ENCODE data around the gene PPP4R3B. TPM values are rescaled to one million over a fixed set of nuclear protein-coding genes. Genes with fewer than 3 reads are reported as not detected.

Gene PPP4R3B
- 12.6 and 23.4 TPM in 2 replicates for total RNA-seq (2014; rRNA removed; shearing (Covaris generic); ENCODE audit: low replicate concordance)

DNA sequence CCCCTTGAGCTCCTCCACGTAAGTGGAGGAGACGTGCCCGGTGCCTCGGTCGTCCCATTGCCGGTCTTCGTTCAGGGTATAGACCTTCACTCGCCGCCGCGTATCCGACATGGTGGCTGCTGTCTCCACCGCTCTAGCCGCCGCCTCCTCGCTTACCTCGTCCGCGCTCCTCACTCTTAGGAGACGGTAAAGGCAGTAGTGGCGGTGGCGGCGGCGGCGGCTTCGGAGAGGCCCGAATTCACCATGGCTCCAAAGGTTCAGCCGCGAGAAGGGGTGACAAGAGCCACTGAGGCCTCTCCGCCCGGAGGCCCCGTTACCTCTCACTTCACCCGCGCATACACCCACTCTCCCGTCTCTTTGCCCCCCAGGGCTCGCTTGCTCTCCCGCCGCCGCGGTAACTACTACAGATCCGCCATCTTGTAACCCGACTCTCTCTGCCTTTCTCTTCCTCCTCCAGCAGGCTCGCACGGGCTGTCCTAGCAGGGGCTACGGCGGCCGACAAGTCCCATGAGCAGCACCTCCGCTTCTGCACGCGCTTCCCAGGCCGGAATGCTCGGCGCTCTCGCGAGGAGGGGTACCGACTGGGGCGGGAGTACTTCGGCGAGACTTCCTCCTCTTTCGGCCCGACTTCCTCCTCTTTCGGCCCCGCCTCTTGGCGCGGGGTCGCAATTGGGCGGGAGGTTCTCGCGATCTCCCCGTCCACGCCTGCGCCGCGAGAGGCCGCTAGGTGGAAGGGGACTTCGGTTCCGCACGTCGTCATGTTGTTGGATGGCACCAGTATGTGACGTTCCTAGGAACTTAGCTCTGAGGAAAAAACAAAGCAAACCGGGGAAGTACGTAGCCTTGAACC, at the start of gene PPP4R3B:
PPP4R3B (minus strand) TSS at position 448 of the 850 bp plus-strand sequence; CDS start at position 111, 337 bp downstream.
- H3K4me3 ChIP-seq, result peak within 1 kb of the TSS; percentile 88
- H3K9me3 ChIP-seq, result no peaks in the 10 kb centered on the region
- peaks cover 29% of the 10 kb centered on the region for H3K36me3 ChIP-seq
- peak; percentile 100 for DNase-seq
- no peaks in the 10 kb centered on the region for H3K27me3 ChIP-seq

GRCh38 chr2:55653255-55653654, 35.8 kb upstream of the PPP4R3B start:
- DNase-seq, result no peak

GRCh38 chr2:55649211-55649610, 31.8 kb upstream of the PPP4R3B start:
- no peaks in the 10 kb centered on the region for H3K9me3 ChIP-seq
- DNase-seq, result no peak
- peaks cover 54% of the 10 kb centered on the region for H3K36me3 ChIP-seq
- no peaks in the 10 kb centered on the region for H3K27me3 ChIP-seq
- no peak overlapping the region for H3K4me3 ChIP-seq

More at GRCh38 chr2:55653255-55653654, 35.8 kb upstream of the PPP4R3B start:
- H3K9me3 ChIP-seq, result no peaks in the 10 kb centered on the region
- peaks cover 48% of the 10 kb centered on the region for H3K36me3 ChIP-seq
- no peaks in the 10 kb centered on the region for H3K27me3 ChIP-seq
- H3K4me3 ChIP-seq, result no peak overlapping the region

- Histone ChIP-seq H3K27me3 (no peaks in the 10 kb centered on the region), H3K4me3 (no peak overlapping the region), H3K36me3 (peaks cover 55% of the 10 kb centered on the region), H3K9me3 (no peaks in the 10 kb centered on the region)
- DNase-seq, result no peak
These were observed 19.4 kb upstream of the PPP4R3B start for GRCh38 chr2:55636831-55637230.

DNA sequence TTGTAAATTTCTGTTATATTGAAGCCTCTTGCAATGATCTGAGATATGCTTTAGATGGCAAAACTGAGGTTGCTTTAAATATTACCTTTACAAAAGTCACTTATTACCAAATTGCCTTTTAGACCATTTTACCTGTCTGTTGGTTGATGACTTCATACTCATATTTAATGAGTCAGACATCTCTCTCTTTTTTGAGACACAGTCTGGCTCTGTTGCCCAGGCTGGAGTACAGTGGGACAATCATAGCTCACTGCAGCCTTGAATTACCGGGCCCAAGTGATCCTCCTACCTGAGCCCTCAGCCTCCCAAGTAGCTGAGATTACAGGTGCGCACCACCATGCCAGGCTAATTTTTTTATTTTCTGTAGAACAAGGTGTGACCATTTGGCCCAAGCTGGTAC, 11.5 kb upstream of the PPP4R3B start:
- Histone ChIP-seq H3K4me3 (no peak overlapping the region), H3K9me3 (no peaks in the 10 kb centered on the region), H3K36me3 (peaks cover 11% of the 10 kb centered on the region), H3K27me3 (no peaks in the 10 kb centered on the region)
- no peak for DNase-seq

DNA sequence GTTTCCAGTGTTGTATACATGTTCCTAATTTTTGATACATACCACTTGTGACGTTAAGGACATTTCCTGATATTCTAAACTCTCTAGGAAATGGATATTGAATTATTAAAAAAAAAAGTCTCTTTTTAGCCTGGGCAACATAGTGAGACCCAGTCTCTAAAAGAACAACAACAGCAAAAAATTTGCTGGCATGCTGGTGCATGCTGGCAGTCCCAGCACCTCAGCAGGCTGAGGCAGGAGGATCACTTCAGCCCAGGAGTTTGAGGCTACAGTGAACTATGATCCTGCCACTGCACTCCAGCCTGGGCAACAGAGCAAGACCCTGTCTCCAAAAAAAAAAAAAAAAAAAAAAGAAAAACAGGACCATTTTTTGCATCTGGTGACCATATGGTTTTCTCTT, 10.5 kb upstream of the PPP4R3B start:
- Histone ChIP-seq H3K36me3 (peaks cover 7% of the 10 kb centered on the region), H3K4me3 (no peak overlapping the region), H3K27me3 (no peaks in the 10 kb centered on the region), H3K9me3 (no peaks in the 10 kb centered on the region)
- no peak for DNase-seq

- H3K27me3 ChIP-seq, result no peaks in the 10 kb centered on the region
- no peak for DNase-seq
- no peak overlapping the region for H3K4me3 ChIP-seq
- H3K36me3 ChIP-seq, result peaks cover 3% of the 10 kb centered on the region; the same call in 1 of the 2 replicates
- no peaks in the 10 kb centered on the region for H3K9me3 ChIP-seq
These were observed 4.4 kb upstream of the PPP4R3B start for GRCh38 chr2:55621802-55622201.

- Histone ChIP-seq H3K4me3 (no peak overlapping the region), H3K27me3 (no peaks in the 10 kb centered on the region)
- DNase-seq, result peak; percentile 6
These were observed 2.8 kb upstream of the PPP4R3B start for GRCh38 chr2:55620123-55620779.

DNA sequence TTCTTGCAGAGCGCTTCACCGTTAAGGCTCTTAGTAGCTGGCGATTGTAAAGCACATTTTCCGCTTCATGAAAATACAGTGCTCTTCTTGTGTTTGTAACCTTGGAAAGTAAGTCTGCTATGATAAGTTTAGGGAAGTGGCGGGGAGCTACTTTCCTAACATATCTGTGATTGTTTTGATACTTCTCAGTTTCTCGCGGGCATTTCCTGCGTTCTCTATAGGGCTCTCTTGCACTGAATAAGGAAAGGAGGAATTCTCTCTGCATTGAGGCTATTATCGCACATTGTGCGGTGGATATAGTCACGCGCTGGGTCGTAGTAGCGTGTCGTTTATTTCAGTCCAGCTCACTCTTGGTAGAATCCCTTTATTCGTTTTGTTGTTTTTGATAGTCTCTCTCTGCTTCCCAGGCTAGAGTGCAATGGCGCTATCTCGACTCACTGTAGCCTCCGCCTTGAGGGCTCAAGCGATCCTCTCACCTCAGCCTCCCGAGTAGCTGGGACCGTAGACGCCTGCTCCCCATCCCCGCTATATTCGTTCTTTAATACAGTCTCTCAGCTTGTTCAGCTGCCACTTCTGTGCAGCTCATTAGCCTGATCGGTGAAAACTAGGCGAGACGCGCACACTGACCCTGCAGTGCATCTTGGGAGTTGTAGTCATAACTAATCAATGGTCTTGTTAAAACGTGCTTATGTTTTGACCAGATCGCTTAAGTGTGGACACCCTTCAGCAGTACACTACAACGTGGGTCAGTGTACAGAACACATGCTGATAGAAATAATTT, 1.0 kb upstream of the PPP4R3B start:
- Histone ChIP-seq H3K9me3 (no peaks in the 10 kb centered on the region), H3K4me3 (peak overlapping the region; percentile 88), H3K27me3 (no peaks in the 10 kb centered on the region), H3K36me3 (peaks cover 20% of the 10 kb centered on the region)
- DNase-seq, result peak; percentile 42

More at GRCh38 chr2:55620123-55620779, 2.8 kb upstream of the PPP4R3B start:
- H3K36me3 ChIP-seq, result peaks cover 5% of the 10 kb centered on the region
- H3K9me3 ChIP-seq, result no peaks in the 10 kb centered on the region

DNA sequence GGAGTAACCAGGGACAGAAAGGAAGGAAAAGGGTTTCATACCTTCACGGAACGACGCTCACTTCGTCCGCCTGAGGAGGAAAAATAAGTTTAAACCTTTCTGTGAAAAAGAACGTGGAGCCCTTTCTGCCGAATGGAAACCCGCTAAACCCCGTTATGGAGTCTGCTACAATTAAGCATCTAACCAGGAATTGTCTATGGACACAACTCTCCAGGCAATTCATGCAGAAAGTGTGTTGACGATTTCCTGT, 528 bp upstream of the PPP4R3B start:
- Histone ChIP-seq H3K27me3 (no peaks in the 10 kb centered on the region), H3K4me3 (peak overlapping the region; percentile 88), H3K9me3 (no peaks in the 10 kb centered on the region), H3K36me3 (peaks cover 25% of the 10 kb centered on the region)
- no peak for DNase-seq

- H3K27me3 ChIP-seq, result no peaks in the 10 kb centered on the region
- no peaks in the 10 kb centered on the region for H3K9me3 ChIP-seq
- peak; percentile 14 for DNase-seq
- H3K4me3 ChIP-seq, result peak overlapping the region; percentile 88
- H3K36me3 ChIP-seq, result peaks cover 36% of the 10 kb centered on the region
These were observed 759 bp downstream of the PPP4R3B start for GRCh38 chr2:55616551-55617174.

- Histone ChIP-seq H3K36me3 (peaks cover 41% of the 10 kb centered on the region), H3K9me3 (no peaks in the 10 kb centered on the region), H3K4me3 (no peak overlapping the region), H3K27me3 (no peaks in the 10 kb centered on the region)
- DNase-seq, result no peak
These were observed 5.4 kb downstream of the PPP4R3B start for GRCh38 chr2:55611997-55612396.

DNA sequence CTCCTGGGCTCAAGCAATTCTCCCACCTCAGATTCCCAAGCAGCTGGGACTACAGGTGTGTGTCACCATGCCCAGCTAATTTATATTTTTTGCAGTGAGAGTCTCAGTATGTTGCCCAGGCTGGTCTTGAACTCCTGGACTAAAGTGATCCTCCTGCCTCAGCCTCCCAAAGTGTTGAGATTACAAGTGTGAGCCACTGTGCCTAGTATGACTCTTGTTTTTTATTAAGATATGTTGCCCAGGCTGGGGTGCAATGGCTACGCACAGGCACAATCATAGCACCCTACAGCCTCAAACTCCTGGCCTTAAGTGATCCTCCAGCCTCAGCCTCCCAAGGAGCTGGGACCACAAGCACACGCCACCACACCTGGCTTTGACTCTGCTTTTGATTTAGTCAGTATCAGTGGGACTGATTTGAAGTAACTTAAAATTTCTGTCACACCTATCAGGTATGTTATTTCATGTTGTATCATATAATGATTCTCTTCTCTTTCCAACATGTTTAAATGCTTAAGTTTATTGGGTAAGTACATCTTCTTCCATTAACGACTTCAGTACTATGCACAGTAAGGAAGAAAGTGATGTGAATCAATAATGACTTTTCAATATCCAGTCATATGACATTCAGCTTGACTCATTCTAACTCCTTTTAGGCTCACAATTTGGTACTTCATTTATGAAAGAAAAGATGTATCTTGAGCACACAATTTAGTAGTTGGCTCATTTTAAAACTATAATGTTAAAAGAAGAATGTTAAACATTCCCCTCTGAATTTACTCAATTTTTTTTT, 6.3 kb downstream of the PPP4R3B start:
- no peak overlapping the region for H3K4me3 ChIP-seq
- H3K36me3 ChIP-seq, result peaks cover 41% of the 10 kb centered on the region
- no peak for DNase-seq
- no peaks in the 10 kb centered on the region for H3K9me3 ChIP-seq
- H3K27me3 ChIP-seq, result no peaks in the 10 kb centered on the region

DNA sequence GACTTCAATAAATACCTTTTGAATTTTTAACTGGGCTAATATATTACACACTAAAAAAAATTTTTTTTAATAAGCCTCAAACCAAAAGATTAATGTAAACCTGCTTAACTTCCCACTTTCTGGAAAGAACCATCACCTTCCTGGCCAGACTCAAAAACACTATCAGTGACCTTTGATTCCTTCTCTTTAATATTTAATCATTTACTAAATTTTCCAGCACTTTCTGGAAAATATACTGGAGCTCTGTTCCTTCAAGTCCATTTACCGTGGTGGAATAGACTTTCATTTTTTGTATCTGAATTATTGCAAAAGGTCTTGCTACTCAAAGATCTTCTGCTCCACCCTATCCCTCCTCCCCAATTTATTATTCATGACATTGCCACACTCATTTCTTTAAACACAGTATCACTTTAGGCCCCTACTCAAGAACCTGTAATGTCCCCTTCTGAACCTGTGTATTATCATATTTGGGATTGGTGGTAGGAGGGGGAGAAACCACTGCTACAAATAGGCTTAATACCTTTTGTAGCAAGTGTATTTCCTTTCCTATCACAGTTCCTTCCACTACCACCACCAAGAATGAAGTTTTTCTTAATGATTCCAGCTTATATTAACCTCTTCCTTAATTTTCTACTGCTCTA, 7.4 kb downstream of the PPP4R3B start:
- DNase-seq, result no peak
- Histone ChIP-seq H3K27me3 (no peaks in the 10 kb centered on the region), H3K4me3 (no peak overlapping the region), H3K36me3 (peaks cover 37% of the 10 kb centered on the region), H3K9me3 (no peaks in the 10 kb centered on the region)

DNA sequence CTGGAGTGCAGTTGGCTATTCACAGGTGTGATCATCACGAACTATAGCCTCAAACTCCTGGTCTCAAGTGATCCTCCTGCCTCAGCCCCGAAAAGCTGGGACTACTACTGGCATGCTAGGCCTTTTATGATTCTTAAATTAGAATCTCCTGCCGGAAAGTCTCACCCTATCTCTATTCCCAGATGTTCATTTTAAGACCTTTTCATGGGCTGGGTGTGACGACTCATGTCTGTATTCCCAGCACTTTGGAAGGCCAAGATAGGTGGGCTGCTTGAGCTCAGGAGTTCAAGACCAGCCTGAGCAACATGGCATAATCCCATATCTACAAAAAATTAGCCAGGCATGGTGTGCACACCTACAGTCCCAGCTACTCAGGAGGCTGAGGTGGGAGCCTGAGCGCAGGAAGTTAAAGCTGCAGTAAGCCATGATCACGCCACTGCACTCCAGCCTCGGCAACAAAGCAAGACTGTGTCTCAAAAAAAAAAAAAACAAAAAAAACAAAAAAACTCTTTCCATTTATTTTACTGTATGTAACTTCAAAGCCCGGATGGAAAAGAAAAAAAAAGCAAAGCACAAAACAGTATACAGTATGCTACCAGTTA, 8.1 kb downstream of the PPP4R3B start:
- Histone ChIP-seq H3K36me3 (peaks cover 32% of the 10 kb centered on the region), H3K4me3 (no peak overlapping the region), H3K27me3 (no peaks in the 10 kb centered on the region), H3K9me3 (no peaks in the 10 kb centered on the region)
- no peak for DNase-seq
